HG02759 (cell line): Measurements from ENCODE around the gene MOBP.

Experiments
- ATAC-seq: cut with Tn5 transposase; IDR thresholded peaks from one replicate; pipeline ENCODE4 v1.9.1; 2021; ENCODE audit warnings: mild to moderate bottlenecking, moderate library complexity; ENCODE audit not compliant: unreplicated experiment

Gene MOBP

GRCh38 chr3:39533226-39533625 is 65.7 kb downstream of the MOBP start:
- ATAC-seq: no peak

GRCh38 chr3:39540162-39540921 is 72.9 kb downstream of the MOBP start:
- ATAC-seq: no peak

- ATAC-seq: no peak
Measured at GRCh38 chr3:39541442-39541841, 74.0 kb downstream of the MOBP start.

GRCh38 chr3:39541917-39542329 is 74.4 kb downstream of the MOBP start:
- no peak for ATAC-seq

GRCh38 chr3:39542588-39542988 is 75.1 kb downstream of the MOBP start:
- no peak for ATAC-seq

GRCh38 chr3:39548282-39548681 is 80.8 kb downstream of the MOBP start:
- no peak for ATAC-seq

GRCh38 chr3:39550354-39551051 is 83.0 kb downstream of the MOBP start:
- no peak for ATAC-seq
